NCI-H524 treated with DMSO at 0.1 percent for 48 hours (cell line): ENCODE data around the gene FAM156B.
A peak's percentile ranks its signal among the peaks of the same experiment; 100 is the strongest.
"Not testable (repeated sequence)": the region's sequence is repeated elsewhere in the genome, so short reads cannot be mapped to it uniquely, and the experiment has no call there.

Source experiments
- DNase-seq: peaks from one replicate; lab custom pipeline; 2025; lab: John Stamatoyannopoulos, UW

The FAM156B gene

GRCh38 chrX:52923781-52924241, 26.7 kb downstream of the FAM156B start:
- no peak for DNase-seq

- not testable (repeated sequence) for DNase-seq
Observed at GRCh38 chrX:52930214-52930613, 33.1 kb downstream of the FAM156B start.

GRCh38 chrX:52933213-52933612, 36.1 kb downstream of the FAM156B start:
- DNase-seq = no peak

GRCh38 chrX:52933976-52934703, 37.0 kb downstream of the FAM156B start:
- DNase-seq = no peak

GRCh38 chrX:52934704-52935469, 37.8 kb downstream of the FAM156B start:
- peak; percentile 57 for DNase-seq

GRCh38 chrX:52935470-52935784, 38.3 kb downstream of the FAM156B start:
- DNase-seq = not testable (repeated sequence)

GRCh38 chrX:52940704-52941103, 43.6 kb downstream of the FAM156B start:
- DNase-seq = not testable (repeated sequence)

- DNase-seq = not testable (repeated sequence)
Observed at GRCh38 chrX:52941728-52942127, 44.6 kb downstream of the FAM156B start.

GRCh38 chrX:52945838-52946494, 48.8 kb downstream of the FAM156B start:
- not testable (repeated sequence) for DNase-seq

- not testable (repeated sequence) for DNase-seq
Observed at GRCh38 chrX:52947501-52947900, 50.4 kb downstream of the FAM156B start.

GRCh38 chrX:52948265-52948664, 51.1 kb downstream of the FAM156B start:
- not testable (repeated sequence) for DNase-seq

- DNase-seq = not testable (repeated sequence)
Observed at GRCh38 chrX:52949325-52949724, 52.2 kb downstream of the FAM156B start.

GRCh38 chrX:52949884-52950283, 52.8 kb downstream of the FAM156B start:
- DNase-seq = not testable (repeated sequence)
